CD14-positive monocyte (primary cell): ENCODE data around the gene FBXW7. TPM values are rescaled to one million over a fixed set of nuclear protein-coding genes. Genes with fewer than 3 reads are reported as not detected.

Source experiments
- DNase-seq, 3 donors: peaks; one replicate each; pipeline ENCODE4 v3.0.0-alpha.2; 2011 to 2022
- H2AFZ ChIP-seq: 2 replicates; pipeline ENCODE4 v1.6.0; 2012; ENCODE audit warnings: mild to moderate bottlenecking, low read depth, low read length, inconsistent platforms; ENCODE audit not compliant: insufficient read depth, poor library complexity, severe bottlenecking
- H3K27ac ChIP-seq, 2 donors: 1 replicate in 1 of 2; 2 replicates in 1 of 2; pipeline ENCODE4 v1.5.1; 2012 to 2013; ENCODE audit warnings: low read length in 2 of 2, control low read depth in 1 of 2, inconsistent platforms in 1 of 2, low read depth in 1 of 2, mild to moderate bottlenecking in 1 of 2
- H3K27me3 ChIP-seq, 2 donors: one replicate each; pipeline versions ENCODE4 v1.6.0 to v1.6.1; 2011 to 2013; ENCODE audit warnings: low read length in 2 of 2; ENCODE audit not compliant: control insufficient read depth in 2 of 2, insufficient read depth in 2 of 2
- H3K36me3 ChIP-seq, 2 donors: replicated peaks in 1 of 2; 1 replicate in 1 of 2; 2 replicates in 1 of 2; pipeline versions ENCODE4 v1.5.1 to v1.6.1; 2012 to 2013; ENCODE audit warnings: low read length in 2 of 2, control low read depth in 1 of 2, inconsistent platforms in 1 of 2, mild to moderate bottlenecking in 1 of 2; ENCODE audit not compliant: insufficient read depth in 2 of 2, control insufficient read depth in 1 of 2
- H3K4me1 ChIP-seq, 2 donors: 1 replicate in 1 of 2; 2 replicates in 1 of 2; pipeline versions ENCODE4 v1.5.1 to v1.6.1; 2012 to 2013; ENCODE audit warnings: low read length in 2 of 2, control low read depth in 1 of 2, inconsistent platforms in 1 of 2, mild to moderate bottlenecking in 1 of 2, moderate library complexity in 1 of 2; ENCODE audit not compliant: insufficient read depth in 2 of 2, control insufficient read depth in 1 of 2
- H3K4me2 ChIP-seq: replicated peaks from 2 replicates; pipeline ENCODE3; 2012; ENCODE audit warnings: low read length, moderate library complexity, mild to moderate bottlenecking; ENCODE audit not compliant: poor library complexity, severe bottlenecking; ENCODE audit errors: extremely low read depth
- H3K4me3 ChIP-seq, 3 experiments: fragments of 200-600 bp in 1 of 3; sonication (generic) in 1 of 3; replicated peaks in 1 of 3; 1 replicate in 2 of 3; 2 replicates in 1 of 3; pipeline ENCODE4 v1.5.1; 2011 to 2013; ENCODE audit warnings: low read length in 3 of 3, mild to moderate bottlenecking in 3 of 3, control low read depth in 2 of 3, low read depth in 2 of 3, inconsistent platforms in 1 of 3, moderate library complexity in 1 of 3
- H3K79me2 ChIP-seq: 2 replicates; pipeline ENCODE4 v1.6.0; 2012; ENCODE audit warnings: mild to moderate bottlenecking, control low read depth, inconsistent platforms, low read length, moderate library complexity; ENCODE audit not compliant: insufficient read depth
- H3K9ac ChIP-seq: 2 replicates; pipeline ENCODE4 v1.6.0; 2017; ENCODE audit warnings: low read length, mild to moderate bottlenecking; ENCODE audit not compliant: insufficient read depth, poor library complexity, severe bottlenecking
- H3K9me3 ChIP-seq, 2 donors: replicated peaks in 1 of 2; 1 replicate in 1 of 2; 2 replicates in 1 of 2; pipeline versions ENCODE4 v1.5.1 to v1.6.1; 2012 to 2013; ENCODE audit warnings: low read length in 2 of 2, control low read depth in 1 of 2; ENCODE audit not compliant: control insufficient read depth in 1 of 2, insufficient read depth in 1 of 2
- H4K20me1 ChIP-seq: 2 replicates; pipeline ENCODE4 v1.6.0; 2012; ENCODE audit warnings: mild to moderate bottlenecking, low read length, control low read depth, moderate library complexity; ENCODE audit not compliant: insufficient read depth
- H3K27ac Mint-ChIP-seq, 7 donors: one replicate each; pipeline ENCODE4 v1.8.0; 2020; ENCODE audit warnings: mild to moderate bottlenecking in 7 of 7, mixed read lengths in 7 of 7, moderate library complexity in 6 of 7, inconsistent platforms in 2 of 7
- H3K27me3 Mint-ChIP-seq, 3 donors: one replicate each; pipeline ENCODE4 v1.8.0; 2021 to 2022; ENCODE audit warnings: low read depth in 3 of 3, mild to moderate bottlenecking in 3 of 3, mixed read lengths in 3 of 3, moderate library complexity in 3 of 3, inconsistent platforms in 1 of 3
- H3K36me3 Mint-ChIP-seq, 2 donors: one replicate each; pipeline ENCODE4 v1.8.0; 2020; ENCODE audit warnings: mixed read lengths in 2 of 2, inconsistent platforms in 1 of 2, mild to moderate bottlenecking in 1 of 2
- H3K4me1 Mint-ChIP-seq: one replicate; pipeline ENCODE4 v1.8.0; 2020; ENCODE audit warnings: mild to moderate bottlenecking, mixed read lengths
- H3K4me3 Mint-ChIP-seq, 2 donors: one replicate each; pipeline ENCODE4 v1.8.0; 2020; ENCODE audit warnings: mild to moderate bottlenecking in 2 of 2, mixed read lengths in 2 of 2, moderate library complexity in 1 of 2
- H3K9me3 Mint-ChIP-seq, 7 donors: one replicate each; pipeline ENCODE4 v1.8.0; 2020 to 2022; ENCODE audit warnings: mixed read lengths in 7 of 7, mild to moderate bottlenecking in 6 of 7, moderate library complexity in 6 of 7, inconsistent platforms in 2 of 7
- CTCF ChIP-seq: fragments of 200-600 bp; IDR thresholded peaks from one replicate; pipeline ENCODE4 v1.8.0; 2022; ENCODE audit warnings: antibody characterized with exemption, mild to moderate bottlenecking
- WGBS: methylation state at CpG from one replicate; pipeline ENCODE4 v1.1.5; 2013; ENCODE audit warnings: missing lambda C conversion rate; ENCODE audit not compliant: insufficient coverage; 5-methylcytosine and 5-hydroxymethylcytosine counted together
- intact Hi-C, 2 donors: fragments of 100-400 bp; cut with micrococcal nuclease; formaldehyde crosslinking; loops; one replicate each; pipeline versions ENCODE4 v1.15.0 to v1.15.1; 2023
- polyA plus RNA-seq, 3 donors: library from polyadenylated mRNA; depleted of rRNA in 1 of 3; unstranded in 2 of 3; stranded (reverse) in 1 of 3; fragments of 300-500 nt in 2 of 3; fragments of >200 nt in 1 of 3; fragmentation: Illumina TruSeq in 2 of 3; gene quantifications; 1 replicate in 2 of 3; 2 replicates in 1 of 3; pipeline ENCODE4 v1.2.3, GENCODE V29; 2012 to 2021

FBXW7 gene
- polyA plus RNA-seq, 3 donors, result 25.1 to 44.9 (median 35.6) TPM

- H4K20me1 ChIP-seq, result no peaks in the 10 kb centered on the region
- H3K9ac ChIP-seq, result no peak overlapping the region
- no peak for TF ChIP-seq CTCF
- no peak for DNase-seq
- H3K9me3 ChIP-seq, result no peaks in the 10 kb centered on the region
- no peaks in the 10 kb centered on the region for H3K36me3 ChIP-seq
- no peak overlapping the region for H3K4me3 Mint-ChIP-seq
- H2AFZ ChIP-seq, result no peak overlapping the region
- H3K27me3 ChIP-seq, result no peaks in the 10 kb centered on the region
- no peaks in the 10 kb centered on the region for H3K9me3 Mint-ChIP-seq
- no peaks in the 10 kb centered on the region for H3K36me3 Mint-ChIP-seq
- H3K4me1 ChIP-seq, result no peaks in the 10 kb centered on the region
- intact Hi-C loops, result no loop called here
- no peaks in the 10 kb centered on the region for H3K27me3 Mint-ChIP-seq
- H3K27ac ChIP-seq, result no peak overlapping the region
- no peak overlapping the region for H3K27ac Mint-ChIP-seq
- no peak overlapping the region for H3K4me2 ChIP-seq
- no peaks in the 10 kb centered on the region for H3K4me1 Mint-ChIP-seq
- WGBS, result no CpG with 5 or more reads among the region's 3 CpGs
- H3K79me2 ChIP-seq, result no peaks in the 10 kb centered on the region
- no peak overlapping the region for H3K4me3 ChIP-seq
Measured at GRCh38 chr4:152290366-152290921, 245.4 kb downstream of the FBXW7 start.

- peaks cover 0 to 4% (median 0%) of the 10 kb centered on the region in 7 donors for H3K9me3 Mint-ChIP-seq
- intact Hi-C loops, result no loop called here
- no peak overlapping the region for H3K27ac Mint-ChIP-seq
- no peaks in the 10 kb centered on the region for H3K4me1 Mint-ChIP-seq
- H3K27me3 Mint-ChIP-seq, result peaks cover 0 to 3% (median 0%) of the 10 kb centered on the region in 3 donors
- WGBS, result 100% methylated on average over 1 of the region's 4 CpGs
- Histone ChIP-seq H4K20me1 (no peaks in the 10 kb centered on the region), H3K27me3 (no peaks in the 10 kb centered on the region), H3K4me2 (no peak overlapping the region), H3K4me3 (no peak overlapping the region), H3K9ac (no peak overlapping the region), H3K9me3 (no peaks in the 10 kb centered on the region), H2AFZ (no peak overlapping the region), H3K36me3 (no peaks in the 10 kb centered on the region), H3K4me1 (no peaks in the 10 kb centered on the region), H3K27ac (no peak overlapping the region), H3K79me2 (no peaks in the 10 kb centered on the region)
- no peak for DNase-seq
- no peak for TF ChIP-seq CTCF
- H3K36me3 Mint-ChIP-seq, result no peaks in the 10 kb centered on the region
- no peak overlapping the region for H3K4me3 Mint-ChIP-seq
Measured at GRCh38 chr4:152289941-152290340, 246.0 kb downstream of the FBXW7 start.
